Activated naive CD4-positive, alpha-beta T cell treated with anti-CD3 and anti-CD28 coated beads for 36 hours (primary cell): ENCODE data around the gene ARMH2. TPM values are rescaled to one million over a fixed set of nuclear protein-coding genes. Genes with fewer than 3 reads are reported as not detected.
"Not testable (repeated sequence)": the region's sequence is repeated elsewhere in the genome, so short reads cannot be mapped to it uniquely, and the experiment has no call there.

Source experiments
- CTCF ChIA-PET: fragments of 350-600 bp; sonication (Branson Sonifier 250); formaldehyde crosslinking; loops from one replicate; lab custom pipeline; 2021; ENCODE audit warnings: antibody characterized with exemption; lab: Charles Lee
- DNase-seq: peaks from one replicate; pipeline ENCODE4 v3.0.0-alpha.2; 2020
- H3K27ac Mint-ChIP-seq: one replicate; pipeline ENCODE4 v1.8.0; 2021; ENCODE audit warnings: mild to moderate bottlenecking, mixed read lengths
- H3K27me3 Mint-ChIP-seq: one replicate; pipeline ENCODE4 v1.8.0; 2021; ENCODE audit warnings: low read depth, mixed read lengths
- H3K36me3 Mint-ChIP-seq: one replicate; pipeline ENCODE4 v1.8.0; 2021; ENCODE audit warnings: low read depth, mixed read lengths
- H3K4me1 Mint-ChIP-seq: one replicate; pipeline ENCODE4 v1.8.0; 2021; ENCODE audit warnings: low read depth, mixed read lengths
- H3K4me3 Mint-ChIP-seq: one replicate; pipeline ENCODE4 v1.8.0; 2021; ENCODE audit warnings: mild to moderate bottlenecking, moderate library complexity, mixed read lengths
- H3K9me3 Mint-ChIP-seq: one replicate; pipeline ENCODE4 v1.8.0; 2021; ENCODE audit warnings: mixed read lengths
- intact Hi-C: fragments of 100-400 bp; cut with micrococcal nuclease; formaldehyde crosslinking; loops from one replicate; pipeline ENCODE4 v1.15.1; 2023
- total RNA-seq, 2 experiments: library from RNA; stranded (reverse); gene quantifications; one replicate each; pipeline ENCODE4 v1.2.3, GENCODE V29; 2021

ARMH2 gene
- total RNA-seq, 2 experiments from 2014 or later: not detected

DNA sequence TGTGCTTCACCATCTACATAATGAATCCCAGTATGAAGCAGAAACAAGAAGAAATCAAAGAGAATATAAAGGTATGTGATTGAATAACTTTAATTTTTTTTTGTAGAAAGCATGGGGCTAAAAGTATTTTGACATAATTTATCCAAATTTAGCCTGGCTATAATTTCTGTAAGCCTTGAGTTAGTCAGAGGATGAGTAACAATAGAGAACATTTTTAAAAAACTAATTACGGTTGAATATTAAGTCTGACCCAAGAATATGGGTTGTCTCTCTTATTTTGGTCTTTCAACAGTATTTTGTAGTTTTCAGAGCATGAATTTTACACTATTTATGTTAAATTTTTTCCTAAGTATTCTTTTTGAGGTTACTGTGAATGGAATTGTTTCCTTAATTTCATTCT, 21.5 kb downstream of the ARMH2 start:
- H3K4me3 Mint-ChIP-seq: peak overlapping the region; percentile 48
- no peaks in the 10 kb centered on the region for H3K9me3 Mint-ChIP-seq
- CTCF ChIA-PET: interaction anchor here (1.0 kb wide), 1 partner anchor 244 kb away, joined by 4 read pairs; no protein-coding TSS in a partner anchor
- H3K27me3 Mint-ChIP-seq: no peaks in the 10 kb centered on the region
- H3K36me3 Mint-ChIP-seq: peaks cover 47% of the 10 kb centered on the region
- intact Hi-C loops: loop anchor here (5.0 to 10.0 kb wide), 2 partner anchors 130 to 372 kb away; partner anchors contain the start of genes KIAA0319 and MRS2
- H3K4me1 Mint-ChIP-seq: peaks cover 34% of the 10 kb centered on the region
- no peak for DNase-seq
- no peak overlapping the region for H3K27ac Mint-ChIP-seq

DNA sequence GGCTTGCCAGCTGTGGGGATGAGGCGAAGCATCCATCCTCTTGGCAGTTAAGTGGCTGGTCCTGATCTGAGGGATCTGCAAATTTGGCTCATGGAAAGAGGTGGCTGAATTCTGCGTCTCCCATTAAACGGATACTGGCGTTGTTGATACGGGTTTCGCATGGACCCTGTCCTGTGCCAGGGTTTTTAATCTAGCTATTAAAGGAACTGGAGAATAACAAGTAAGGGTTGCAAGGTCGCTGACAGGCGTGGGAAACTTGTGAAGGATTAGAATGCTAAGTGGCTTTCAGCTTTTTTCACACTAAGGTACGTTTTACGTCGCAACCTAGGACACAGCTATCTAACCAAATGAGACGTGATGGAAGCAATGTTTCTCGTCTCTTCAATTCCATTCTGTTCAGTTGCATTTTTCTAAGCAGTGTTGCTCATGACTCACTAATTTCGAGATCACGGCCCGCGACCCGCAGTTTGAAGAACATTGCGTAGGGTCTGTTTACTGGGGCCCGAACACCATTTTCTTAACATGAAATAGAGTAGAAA, 23.1 kb downstream of the ARMH2 start:
- peak; percentile 55 for DNase-seq
- Mint-ChIP-seq H3K36me3 (peaks cover 35% of the 10 kb centered on the region), H3K27ac (peak overlapping the region; percentile 98), H3K4me1 (peaks cover 34% of the 10 kb centered on the region), H3K4me3 (peak overlapping the region; percentile 96), H3K27me3 (no peaks in the 10 kb centered on the region), H3K9me3 (no peaks in the 10 kb centered on the region)
- CTCF ChIA-PET: interaction anchor here (1.2 kb wide), 3 partner anchors 33 to 242 kb away, joined by 4 to 5 read pairs (median 4); no protein-coding TSS in a partner anchor
- intact Hi-C loops: loop anchor here (1.0 to 10.0 kb wide), 13 partner anchors 13 to 371 kb away; partner anchors contain the start of genes KIAA0319, MRS2 and TDP2

DNA sequence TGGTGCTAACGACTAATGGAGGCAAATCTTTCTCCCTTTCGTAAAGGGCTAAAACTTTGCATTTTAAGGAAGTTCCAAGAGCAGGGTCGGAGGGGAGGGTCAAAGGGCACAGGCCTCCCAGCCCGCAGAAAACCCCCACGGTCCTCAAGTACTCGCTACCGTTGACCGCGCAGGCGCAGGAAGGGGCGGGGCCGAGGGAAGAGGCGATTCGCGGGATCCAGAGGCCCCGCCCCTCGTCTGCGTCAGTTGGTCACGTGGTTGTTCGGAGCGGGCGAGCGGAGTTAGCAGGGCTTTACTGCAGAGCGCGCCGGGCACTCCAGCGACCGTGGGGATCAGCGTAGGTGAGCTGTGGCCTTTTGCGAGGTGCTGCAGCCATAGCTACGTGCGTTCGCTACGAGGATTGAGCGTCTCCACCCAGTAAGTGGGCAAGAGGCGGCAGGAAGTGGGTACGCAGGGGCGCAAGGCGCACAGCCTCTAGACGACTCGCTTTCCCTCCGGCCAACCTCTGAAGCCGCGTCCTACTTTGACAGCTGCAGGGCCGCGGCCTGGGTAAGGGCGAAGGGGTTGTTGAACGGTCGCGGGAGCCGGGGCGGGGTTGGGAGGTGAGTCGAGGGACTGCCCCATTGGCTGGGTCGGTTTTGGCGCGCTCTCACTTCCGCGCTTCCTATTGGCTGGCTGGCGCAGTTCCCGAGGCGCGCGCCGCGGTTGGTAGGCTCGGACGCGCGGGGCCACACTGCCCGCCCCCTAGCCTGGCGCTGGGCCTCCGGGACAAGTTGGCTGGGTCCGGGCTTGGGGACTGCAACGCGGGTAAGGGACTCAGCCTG, 23.8 kb downstream of the ARMH2 start, which contains the start of gene GMNN:
TSS of gene GMNN (plus strand) at position 242 of the 824 bp plus-strand sequence. CDS start 2,310 bp downstream, outside the sequence.
- Mint-ChIP-seq H3K36me3 (peaks cover 29% of the 10 kb centered on the region), H3K4me3 (peak within 1 kb of the TSS; percentile 96), H3K4me1 (peaks cover 30% of the 10 kb centered on the region), H3K27ac (peak within 1 kb of the TSS; percentile 98), H3K27me3 (no peaks in the 10 kb centered on the region), H3K9me3 (no peaks in the 10 kb centered on the region)
- CTCF ChIA-PET: interaction anchor here (0.6 to 1.2 kb wide), 5 partner anchors 33 to 251 kb away, joined by 3 to 6 read pairs (median 4); no protein-coding TSS in a partner anchor
- peak; percentile 99 for DNase-seq
- intact Hi-C loops: loop anchor here (1.0 to 10.0 kb wide), 13 partner anchors 13 to 370 kb away; partner anchors contain the start of genes KIAA0319, MRS2 and TDP2

DNA sequence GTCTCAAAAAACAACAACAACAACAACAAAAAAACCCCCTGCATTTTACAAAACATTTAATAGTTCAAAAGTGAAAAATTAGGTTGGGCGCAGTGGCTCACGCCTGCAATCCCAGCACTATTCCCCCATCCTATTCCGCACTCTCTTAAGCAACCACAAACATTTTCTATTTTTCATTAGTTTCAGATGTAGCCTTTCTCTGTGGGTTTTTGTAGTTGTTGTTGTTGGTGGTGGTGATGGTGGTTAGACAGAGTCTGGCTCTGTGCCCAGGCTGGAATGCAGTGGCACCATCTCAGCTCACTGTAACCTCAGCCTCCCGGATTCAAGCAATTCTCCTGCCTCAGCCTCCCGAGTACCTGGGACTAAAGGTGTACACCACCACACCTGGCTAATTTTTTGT, 30.4 kb downstream of the ARMH2 start:
- Mint-ChIP-seq H3K36me3 (no peaks in the 10 kb centered on the region), H3K4me3 (no peak overlapping the region), H3K27me3 (no peaks in the 10 kb centered on the region), H3K27ac (no peak overlapping the region), H3K4me1 (peaks cover 2% of the 10 kb centered on the region), H3K9me3 (no peaks in the 10 kb centered on the region)
- CTCF ChIA-PET: interaction anchor here (5.9 kb wide), 1 partner anchor 189 kb away, joined by 59 read pairs; no protein-coding TSS in a partner anchor
- no peak for DNase-seq
- intact Hi-C loops: no loop called here

DNA sequence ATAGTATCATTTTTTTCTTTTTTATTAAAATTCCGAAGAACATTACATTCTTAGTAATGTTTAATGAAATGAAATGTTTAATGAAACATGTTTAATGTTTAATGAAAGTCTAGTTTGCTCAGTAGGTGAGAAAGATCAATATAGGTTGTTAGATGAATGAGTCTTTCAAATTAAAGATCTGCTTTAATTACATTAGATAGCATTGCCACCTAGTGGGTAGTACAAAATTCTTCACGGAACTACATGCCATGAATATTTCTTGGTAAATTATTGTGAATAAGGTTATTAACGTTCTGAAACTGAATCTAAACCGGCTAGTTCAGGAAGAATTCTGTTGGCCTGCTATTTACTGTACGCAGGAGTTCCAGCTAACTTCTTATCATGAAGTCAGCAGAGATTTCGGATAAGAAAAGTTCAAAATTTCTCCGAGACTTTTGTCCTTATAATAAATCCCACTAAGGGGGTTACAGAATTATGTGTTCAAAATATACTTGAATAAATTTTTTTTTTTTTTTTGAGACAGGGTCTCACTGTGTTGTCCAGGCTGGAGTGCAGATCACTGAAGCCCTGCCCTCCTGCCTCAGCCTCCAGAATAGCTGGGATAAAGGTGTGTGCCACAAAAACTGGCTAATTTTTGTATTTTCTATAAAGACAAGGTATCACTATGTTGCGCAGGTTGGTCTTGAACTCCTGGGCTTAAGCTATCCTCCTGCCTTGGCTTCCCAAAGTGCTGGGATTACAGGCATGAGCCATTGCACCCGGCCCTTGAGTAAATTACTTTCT, 31.8 kb downstream of the ARMH2 start:
- intact Hi-C loops: loop anchor here (1.0 to 2.0 kb wide), 8 partner anchors 46 to 484 kb away; no protein-coding TSS in a partner anchor
- H3K27ac Mint-ChIP-seq: no peak overlapping the region
- H3K4me1 Mint-ChIP-seq: peaks cover 3% of the 10 kb centered on the region
- H3K4me3 Mint-ChIP-seq: no peak overlapping the region
- DNase-seq: no peak
- no peaks in the 10 kb centered on the region for H3K27me3 Mint-ChIP-seq
- CTCF ChIA-PET: interaction anchor here (0.7 to 5.9 kb wide), 22 partner anchors 10 to 304 kb away, joined by 3 to 59 read pairs (median 3); partner anchors contain the start of gene KIAA0319
- H3K36me3 Mint-ChIP-seq: no peaks in the 10 kb centered on the region
- H3K9me3 Mint-ChIP-seq: no peaks in the 10 kb centered on the region

DNA sequence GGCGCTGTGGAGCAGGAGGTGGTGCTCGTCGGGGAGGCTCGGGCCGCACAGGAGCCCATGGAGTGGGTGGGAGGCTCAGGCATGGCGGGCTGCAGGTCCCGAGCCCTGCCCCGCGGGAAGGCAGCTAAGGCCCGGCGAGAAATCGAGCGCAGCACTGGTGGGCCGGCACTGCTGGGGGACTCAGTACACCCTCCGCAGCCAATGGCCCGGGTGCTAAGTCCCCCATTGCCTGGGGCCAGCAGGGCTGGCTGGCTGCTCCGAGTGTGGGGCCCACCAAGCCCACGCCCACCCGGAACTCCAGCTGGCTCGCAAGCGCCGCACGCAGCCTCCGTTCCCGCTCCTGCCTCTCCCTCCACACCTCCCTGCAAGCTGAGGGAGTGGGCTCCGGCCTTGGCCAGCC, 32.7 kb downstream of the ARMH2 start:
- intact Hi-C loops: loop anchor here (1.0 to 2.0 kb wide), 8 partner anchors 45 to 483 kb away; no protein-coding TSS in a partner anchor
- not testable (repeated sequence) for H3K27ac Mint-ChIP-seq, H3K9me3 Mint-ChIP-seq, H3K4me1 Mint-ChIP-seq, H3K4me3 Mint-ChIP-seq, DNase-seq, H3K27me3 Mint-ChIP-seq, H3K36me3 Mint-ChIP-seq
- CTCF ChIA-PET: interaction anchor here (0.7 to 5.9 kb wide), 13 partner anchors 10 to 289 kb away, joined by 3 to 59 read pairs (median 3); partner anchors contain the start of gene KIAA0319

DNA sequence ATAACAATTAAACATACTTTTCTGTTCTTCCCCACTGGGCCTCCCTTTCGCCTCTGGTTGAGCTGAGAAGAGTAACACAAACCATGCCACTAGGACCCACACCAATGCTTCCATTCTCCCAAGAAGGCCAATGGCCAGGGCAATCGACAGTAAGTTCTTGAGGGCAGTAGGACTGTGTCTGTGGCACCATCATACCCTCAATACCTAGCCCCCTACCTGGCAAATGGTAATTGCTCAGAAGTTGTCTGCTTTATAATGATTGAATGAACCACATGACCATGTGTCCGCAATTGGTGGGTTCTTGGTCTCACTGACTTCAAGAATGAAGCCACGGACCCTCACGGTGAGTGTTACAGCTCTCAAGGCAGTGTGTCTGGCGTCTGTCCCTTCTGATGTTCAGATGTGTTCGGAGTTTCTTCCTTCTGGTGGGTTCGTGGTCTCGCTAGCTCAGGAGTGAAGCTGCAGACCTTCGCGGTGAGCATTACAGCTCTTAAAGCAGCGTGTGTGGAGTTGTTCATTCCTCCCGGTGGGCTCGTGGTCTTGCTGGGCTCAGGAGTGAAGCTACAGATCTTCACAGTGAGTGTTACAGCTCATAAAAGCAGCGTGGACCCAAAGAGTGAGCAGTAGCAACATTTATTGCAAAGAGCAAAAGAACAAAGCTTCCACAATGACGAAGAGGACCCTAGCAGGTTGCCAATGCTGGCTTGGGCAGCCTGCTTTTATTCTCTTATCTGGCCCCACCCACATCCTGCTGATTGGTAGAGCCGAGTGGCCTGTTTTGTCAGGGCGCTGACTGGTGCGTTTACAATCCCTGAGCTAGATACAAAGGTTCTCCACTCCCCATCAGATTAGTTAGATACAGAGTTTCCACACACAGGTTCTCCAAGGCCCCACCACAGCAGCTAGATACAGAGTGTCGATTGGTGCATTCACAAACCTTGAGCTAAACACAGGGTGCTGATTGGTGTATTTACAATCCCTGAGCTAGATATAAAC, 33.6 kb downstream of the ARMH2 start:
- H3K27me3 Mint-ChIP-seq, intact Hi-C loops, H3K4me3 Mint-ChIP-seq: not testable (repeated sequence)

DNA sequence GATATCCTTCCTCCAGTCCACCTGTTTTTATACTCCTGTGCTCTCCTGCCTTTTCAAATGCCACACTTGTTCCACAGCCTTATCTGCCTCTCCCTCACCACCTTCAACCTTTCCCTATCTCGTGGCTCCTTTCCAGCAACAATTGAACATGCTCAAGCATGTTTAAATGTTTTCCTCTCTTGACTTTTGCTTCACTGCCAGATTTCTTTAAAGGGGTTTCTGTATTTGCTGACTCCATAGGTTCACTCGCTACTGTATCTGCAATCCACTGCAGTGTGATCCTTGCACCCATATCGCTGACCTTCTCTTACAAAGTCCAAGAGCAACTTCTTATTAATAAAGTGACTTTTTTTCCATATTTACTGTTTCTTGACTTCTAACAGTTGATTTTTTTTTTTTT, 35.1 kb downstream of the ARMH2 start:
- DNase-seq: no peak
- intact Hi-C loops: no loop called here
- Mint-ChIP-seq H3K4me1 (peaks cover 6% of the 10 kb centered on the region), H3K27ac (no peak overlapping the region), H3K27me3 (no peaks in the 10 kb centered on the region), H3K9me3 (no peaks in the 10 kb centered on the region), H3K4me3 (no peak overlapping the region), H3K36me3 (no peaks in the 10 kb centered on the region)
- CTCF ChIA-PET: interaction anchor here (5.9 kb wide), 1 partner anchor 184 kb away, joined by 59 read pairs; no protein-coding TSS in a partner anchor

More for the DNA sequence above, 33.6 kb downstream of the ARMH2 start:
- H3K27ac Mint-ChIP-seq, H3K4me1 Mint-ChIP-seq, H3K36me3 Mint-ChIP-seq, H3K9me3 Mint-ChIP-seq, DNase-seq: not testable (repeated sequence)
- CTCF ChIA-PET: interaction anchor here (1.3 to 5.9 kb wide), 7 partner anchors 23 to 289 kb away, joined by 3 to 59 read pairs (median 5); partner anchors contain the start of gene KIAA0319

DNA sequence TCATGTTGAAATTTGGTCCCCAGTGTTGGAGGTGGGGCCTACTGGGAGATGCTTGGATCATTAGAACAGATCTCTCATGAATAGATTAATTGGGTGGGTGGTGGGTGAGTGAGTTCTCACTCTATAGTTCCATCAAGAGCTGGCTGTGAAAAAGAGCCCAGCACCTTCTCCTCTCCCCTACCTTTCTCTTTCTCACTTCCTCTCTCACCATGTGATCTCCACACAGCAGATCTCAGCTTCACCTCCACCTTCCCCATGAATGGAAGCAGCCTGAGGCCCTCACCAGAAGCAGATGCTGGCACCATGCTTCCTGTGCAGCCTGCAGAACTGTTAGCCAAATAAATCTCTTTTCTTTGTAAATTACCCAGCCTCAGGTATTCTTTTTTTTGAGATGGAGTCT, 36.9 kb downstream of the ARMH2 start:
- Mint-ChIP-seq H3K4me3 (no peak overlapping the region), H3K4me1 (peaks cover 6% of the 10 kb centered on the region), H3K27ac (no peak overlapping the region), H3K9me3 (no peaks in the 10 kb centered on the region), H3K36me3 (no peaks in the 10 kb centered on the region), H3K27me3 (no peaks in the 10 kb centered on the region)
- CTCF ChIA-PET: interaction anchor here (1.0 to 1.5 kb wide), 2 partner anchors 180 to 331 kb away, joined by 3 to 4 read pairs; no protein-coding TSS in a partner anchor
- no peak for DNase-seq
- intact Hi-C loops: no loop called here

DNA sequence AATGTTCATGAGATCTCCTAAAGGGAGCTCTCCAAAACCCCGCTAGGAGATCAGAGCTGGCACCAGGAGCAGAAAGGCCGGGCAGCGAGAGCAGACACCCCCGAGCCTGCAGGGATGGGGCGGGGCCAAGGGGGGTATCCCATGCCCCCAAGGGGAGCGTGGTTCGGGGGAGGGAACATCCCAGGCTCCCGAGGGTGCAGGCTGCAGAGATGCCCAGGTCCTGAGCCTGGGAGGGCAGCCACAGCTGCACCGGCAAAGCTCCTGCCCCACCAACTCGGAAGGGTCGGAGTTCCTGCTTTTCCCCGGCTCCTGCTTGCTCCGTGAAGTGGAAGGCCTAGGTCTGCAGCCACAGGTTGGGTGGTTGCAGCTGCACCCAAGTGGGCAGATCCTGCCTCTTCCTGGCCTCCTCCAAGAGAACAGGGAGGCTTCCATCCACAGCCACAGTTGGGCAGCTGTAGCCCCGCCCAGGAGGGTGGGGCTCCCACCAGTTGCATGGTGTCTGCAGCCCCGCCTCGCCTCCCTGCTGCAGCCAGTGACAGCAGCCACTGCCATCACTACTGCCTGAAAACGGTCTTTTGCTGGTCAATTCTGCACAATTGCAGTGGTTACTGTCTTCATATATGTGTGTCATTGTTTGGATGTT, 37.4 kb downstream of the ARMH2 start:
- no peak for DNase-seq
- no peaks in the 10 kb centered on the region for H3K36me3 Mint-ChIP-seq
- H3K4me3 Mint-ChIP-seq: no peak overlapping the region
- no peaks in the 10 kb centered on the region for H3K9me3 Mint-ChIP-seq
- intact Hi-C loops: no loop called here
- no peaks in the 10 kb centered on the region for H3K27me3 Mint-ChIP-seq
- no peak overlapping the region for H3K27ac Mint-ChIP-seq
- H3K4me1 Mint-ChIP-seq: peaks cover 6% of the 10 kb centered on the region
- CTCF ChIA-PET: interaction anchor here (1.0 to 1.5 kb wide), 2 partner anchors 180 to 331 kb away, joined by 3 to 4 read pairs; no protein-coding TSS in a partner anchor
